Measurements from ENCODE around the gene C5orf24. TPM values are rescaled to one million over a fixed set of nuclear protein-coding genes. Genes with fewer than 3 reads are reported as not detected.
"Not testable (repeated sequence)": the region's sequence is repeated elsewhere in the genome, so short reads cannot be mapped to it uniquely, and the experiment has no call there.

C5orf24 gene
- total RNA-seq, 1 donor from 2014 or later = 21.9 TPM

- ATAC-seq; DNase-seq (ENCODE audit: missing footprints): not testable (repeated sequence)
- intact Hi-C loops (cut with DNase I) = loop anchor here (5.0 kb wide), 1 partner anchor 58 kb away; the partner anchor contains the start of gene PCBD2
Observed at GRCh38 chr5:134849434-134849933, 3.7 kb downstream of the C5orf24 start.

GRCh38 chr5:134851307-134851923, 5.6 kb downstream of the C5orf24 start:
- intact Hi-C loops (cut with DNase I) = no loop called here
- ATAC-seq (no peak), DNase-seq (ENCODE audit: missing footprints) (no peak)

GRCh38 chr5:134856465-134856864, 10.7 kb downstream of the C5orf24 start:
- intact Hi-C loops (cut with DNase I); ATAC-seq: not testable (repeated sequence)

GRCh38 chr5:134857401-134857800, 11.6 kb downstream of the C5orf24 start:
- intact Hi-C loops (cut with DNase I) = no loop called here
- DNase-seq (ENCODE audit: missing footprints) (no peak), ATAC-seq (no peak)

More at GRCh38 chr5:134856465-134856864, 10.7 kb downstream of the C5orf24 start:
- DNase-seq (ENCODE audit: missing footprints) = not testable (repeated sequence)

- intact Hi-C loops (cut with DNase I) = no loop called here
- DNase-seq (ENCODE audit: missing footprints) (no peak), ATAC-seq (no peak)
Observed at GRCh38 chr5:134864707-134865106, 18.9 kb downstream of the C5orf24 start.

GRCh38 chr5:134873494-134873893, 27.7 kb downstream of the C5orf24 start:
- intact Hi-C loops (cut with DNase I) = no loop called here
- no peak for ATAC-seq
- no peak for DNase-seq (ENCODE audit: missing footprints)

- DNase-seq (ENCODE audit: missing footprints) = peak; percentile 97
- intact Hi-C loops (cut with DNase I) = loop anchor here (2.0 kb wide), 2 partner anchors 27 to 31 kb away; partner anchors contain the start of gene PCBD2
- peak; percentile 96 for ATAC-seq
Observed at GRCh38 chr5:134873987-134874830, 28.4 kb downstream of the C5orf24 start, which contains the start of gene TXNDC15. TSS of gene TXNDC15 (plus strand) at chr5:134874371. CDS start at chr5:134874428, 57 bp downstream.

- peak; percentile 77 for ATAC-seq
- peak; percentile 77 for DNase-seq (ENCODE audit: missing footprints)
- intact Hi-C loops (cut with DNase I) = loop anchor here (2.0 kb wide), 2 partner anchors 28 to 30 kb away; partner anchors contain the start of gene PCBD2
Observed at GRCh38 chr5:134874831-134875655, 29.3 kb downstream of the C5orf24 start.

- ATAC-seq = no peak
- intact Hi-C loops (cut with DNase I) = no loop called here
- no peak for DNase-seq (ENCODE audit: missing footprints)
Observed at GRCh38 chr5:134877159-134877558, 31.4 kb downstream of the C5orf24 start.

- intact Hi-C loops (cut with DNase I) = no loop called here
- DNase-seq (ENCODE audit: missing footprints) = no peak
- no peak for ATAC-seq
Observed at GRCh38 chr5:134878403-134878802, 32.6 kb downstream of the C5orf24 start.

GRCh38 chr5:134879456-134879855, 33.7 kb downstream of the C5orf24 start:
- intact Hi-C loops (cut with DNase I) = no loop called here
- DNase-seq (ENCODE audit: missing footprints) (no peak), ATAC-seq (no peak)

- intact Hi-C loops (cut with DNase I); ATAC-seq; DNase-seq (ENCODE audit: missing footprints): not testable (repeated sequence)
Observed at GRCh38 chr5:134880937-134881336, 35.2 kb downstream of the C5orf24 start.

GRCh38 chr5:134881711-134882110, 35.9 kb downstream of the C5orf24 start:
- intact Hi-C loops (cut with DNase I); ATAC-seq; DNase-seq (ENCODE audit: missing footprints): not testable (repeated sequence)

- DNase-seq (ENCODE audit: missing footprints) = no peak
- intact Hi-C loops (cut with DNase I) = no loop called here
- no peak for ATAC-seq
Observed at GRCh38 chr5:134887593-134888159, 41.9 kb downstream of the C5orf24 start.

GRCh38 chr5:134889335-134889734, 43.6 kb downstream of the C5orf24 start:
- ATAC-seq = no peak
- no peak for DNase-seq (ENCODE audit: missing footprints)
- intact Hi-C loops (cut with DNase I) = no loop called here

- no peak for ATAC-seq
- no peak for DNase-seq (ENCODE audit: missing footprints)
- intact Hi-C loops (cut with DNase I) = no loop called here
Observed at GRCh38 chr5:134891473-134891872, 45.7 kb downstream of the C5orf24 start.

- intact Hi-C loops (cut with DNase I) = no loop called here
- DNase-seq (ENCODE audit: missing footprints) (no peak), ATAC-seq (no peak)
Observed at GRCh38 chr5:134892282-134892681, 46.5 kb downstream of the C5orf24 start.

GRCh38 chr5:134892926-134893325, 47.2 kb downstream of the C5orf24 start:
- ATAC-seq = no peak
- intact Hi-C loops (cut with DNase I) = no loop called here
- DNase-seq (ENCODE audit: missing footprints) = no peak

Data from Right ventricle myocardium inferior (tissue), 1 donor.